ENCODE measurements around the gene NXN. TPM values are rescaled to one million over a fixed set of nuclear protein-coding genes. Genes with fewer than 3 reads are reported as not detected.

Gene NXN
- polyA plus RNA-seq, 1 of the 3 experiments (the other 2 are of a cell fraction), result 23.9 TPM

DNA sequence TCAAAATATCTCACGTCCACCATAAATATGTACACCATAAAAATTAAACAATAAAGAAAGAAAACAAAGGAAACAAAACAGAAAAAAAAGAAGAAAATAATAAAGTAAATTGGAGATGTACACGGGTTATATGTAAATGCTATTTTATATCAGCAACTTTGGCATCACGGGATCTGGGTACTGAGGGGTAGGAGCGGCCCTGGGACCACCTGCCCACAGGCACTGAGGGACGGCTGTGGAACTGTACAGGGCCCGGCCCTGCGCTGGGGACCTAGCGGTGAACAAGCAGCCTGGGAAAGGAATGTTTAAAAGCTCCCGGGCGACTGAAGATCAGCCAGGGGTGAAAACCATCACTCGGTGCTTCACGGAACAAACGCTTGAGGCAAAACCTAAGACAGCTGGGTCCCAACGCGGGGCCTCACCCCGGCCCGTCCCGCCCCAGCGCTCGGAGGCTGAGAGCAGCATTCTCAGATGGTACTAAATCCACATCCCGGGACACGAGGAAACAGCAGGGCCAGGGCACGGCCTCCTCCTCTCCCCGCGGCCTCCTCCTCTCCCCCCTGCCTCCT lies 31.2 kb downstream of the NXN start:
- POLR2A ChIA-PET, result no interaction called here
- H3K4me3 ChIP-seq (ENCODE audit: low read depth in 2 of 2, low read length in 1 of 2), result no peak overlapping the region
- H3K27me3 ChIP-seq (ENCODE audit: insufficient read depth), result peaks cover 29% of the 10 kb centered on the region
- no peak overlapping the region for H3K9ac ChIP-seq
- no peak overlapping the region for H3K27ac ChIP-seq (ENCODE audit: low read depth in 2 of 2, low read length in 1 of 2)
- no peak for DNase-seq
- H2AFZ ChIP-seq (ENCODE audit: low read depth), result no peak overlapping the region
- no peaks in the 10 kb centered on the region for H3K9me2 ChIP-seq
- no peak overlapping the region for H3K4me2 ChIP-seq
- 0 out of 2 replicates have a peak, but pooled peaks cover 5% of the 10 kb centered on the region for H3K79me2 ChIP-seq (ENCODE audit: insufficient read depth)
- H3K4me1 ChIP-seq (ENCODE audit: control insufficient read depth in 1 of 2, insufficient read depth in 2 of 2, low read depth in 1 of 2, low read length in 1 of 2), result peaks cover 3 to 17% of the 10 kb centered on the region in 2 experiments; a peak in 2 of 4 replicates
- CTCF ChIA-PET, result no interaction called here
- WGBS (ENCODE audit: low lambda C conversion rate), result 62% methylated on average over 24 of the region's 25 CpGs
- H3F3A ChIP-seq (replicated peaks; ENCODE audit: insufficient read depth), result peaks cover 10% of the 10 kb centered on the region
- H4K20me1 ChIP-seq (ENCODE audit: insufficient read depth), result peaks cover 5% of the 10 kb centered on the region; the same call in 1 of the 2 replicates
- no peaks in the 10 kb centered on the region for H3K9me3 ChIP-seq
- no peak for TF ChIP-seq EP300 (IDR thresholded peaks at IDR 0.05; ENCODE audit: borderline replicate concordance in 1 of 2, low read depth in 1 of 2, low read length in 1 of 2)
- TF ChIP-seq, protein P1, sequence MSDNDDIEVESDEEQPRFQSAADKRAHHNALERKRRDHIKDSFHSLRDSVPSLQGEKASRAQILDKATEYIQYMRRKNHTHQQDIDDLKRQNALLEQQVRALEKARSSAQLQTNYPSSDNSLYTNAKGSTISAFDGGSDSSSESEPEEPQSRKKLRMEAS (IDR thresholded peaks at IDR 0.05; ENCODE audit: low read depth), result no peak
- TF ChIP-seq ELF1 (IDR thresholded peaks at IDR 0.05), result no peak
- no peak for TF ChIP-seq YY1 (IDR thresholded peaks at IDR 0.05; ENCODE audit: low read depth)
- TF ChIP-seq, protein P2, sequence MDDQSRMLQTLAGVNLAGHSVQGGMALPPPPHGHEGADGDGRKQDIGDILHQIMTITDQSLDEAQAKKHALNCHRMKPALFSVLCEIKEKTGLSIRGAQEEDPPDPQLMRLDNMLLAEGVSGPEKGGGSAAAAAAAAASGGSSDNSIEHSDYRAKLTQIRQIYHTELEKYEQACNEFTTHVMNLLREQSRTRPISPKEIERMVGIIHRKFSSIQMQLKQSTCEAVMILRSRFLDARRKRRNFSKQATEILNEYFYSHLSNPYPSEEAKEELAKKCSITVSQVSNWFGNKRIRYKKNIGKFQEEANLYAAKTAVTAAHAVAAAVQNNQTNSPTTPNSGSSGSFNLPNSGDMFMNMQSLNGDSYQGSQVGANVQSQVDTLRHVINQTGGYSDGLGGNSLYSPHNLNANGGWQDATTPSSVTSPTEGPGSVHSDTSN (IDR thresholded peaks at IDR 0.05), result no peak
- no peak for TF ChIP-seq RAD21 (IDR thresholded peaks at IDR 0.05; ENCODE audit: low read length)
- no peak for TF ChIP-seq NFIC (IDR thresholded peaks at IDR 0.05; ENCODE audit: borderline replicate concordance)
- TF ChIP-seq TAF1 (IDR thresholded peaks at IDR 0.05; ENCODE audit: borderline replicate concordance, low read depth, low read length), result no peak
- no peak for TF ChIP-seq RFX5 (IDR thresholded peaks at IDR 0.05; ENCODE audit: low read length)
- TF ChIP-seq, protein P3, sequence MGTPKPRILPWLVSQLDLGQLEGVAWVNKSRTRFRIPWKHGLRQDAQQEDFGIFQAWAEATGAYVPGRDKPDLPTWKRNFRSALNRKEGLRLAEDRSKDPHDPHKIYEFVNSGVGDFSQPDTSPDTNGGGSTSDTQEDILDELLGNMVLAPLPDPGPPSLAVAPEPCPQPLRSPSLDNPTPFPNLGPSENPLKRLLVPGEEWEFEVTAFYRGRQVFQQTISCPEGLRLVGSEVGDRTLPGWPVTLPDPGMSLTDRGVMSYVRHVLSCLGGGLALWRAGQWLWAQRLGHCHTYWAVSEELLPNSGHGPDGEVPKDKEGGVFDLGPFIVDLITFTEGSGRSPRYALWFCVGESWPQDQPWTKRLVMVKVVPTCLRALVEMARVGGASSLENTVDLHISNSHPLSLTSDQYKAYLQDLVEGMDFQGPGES (IDR thresholded peaks at IDR 0.05; ENCODE audit: low read depth, low read length), result no peak
- TF ChIP-seq GABPA (IDR thresholded peaks at IDR 0.05; ENCODE audit: low read depth), result no peak
- no peaks in the 10 kb centered on the region for H3K36me3 ChIP-seq (replicated peaks in 1 of 2; ENCODE audit: control insufficient read depth in 1 of 2, insufficient read depth in 2 of 2, low read length in 1 of 2)

DNA sequence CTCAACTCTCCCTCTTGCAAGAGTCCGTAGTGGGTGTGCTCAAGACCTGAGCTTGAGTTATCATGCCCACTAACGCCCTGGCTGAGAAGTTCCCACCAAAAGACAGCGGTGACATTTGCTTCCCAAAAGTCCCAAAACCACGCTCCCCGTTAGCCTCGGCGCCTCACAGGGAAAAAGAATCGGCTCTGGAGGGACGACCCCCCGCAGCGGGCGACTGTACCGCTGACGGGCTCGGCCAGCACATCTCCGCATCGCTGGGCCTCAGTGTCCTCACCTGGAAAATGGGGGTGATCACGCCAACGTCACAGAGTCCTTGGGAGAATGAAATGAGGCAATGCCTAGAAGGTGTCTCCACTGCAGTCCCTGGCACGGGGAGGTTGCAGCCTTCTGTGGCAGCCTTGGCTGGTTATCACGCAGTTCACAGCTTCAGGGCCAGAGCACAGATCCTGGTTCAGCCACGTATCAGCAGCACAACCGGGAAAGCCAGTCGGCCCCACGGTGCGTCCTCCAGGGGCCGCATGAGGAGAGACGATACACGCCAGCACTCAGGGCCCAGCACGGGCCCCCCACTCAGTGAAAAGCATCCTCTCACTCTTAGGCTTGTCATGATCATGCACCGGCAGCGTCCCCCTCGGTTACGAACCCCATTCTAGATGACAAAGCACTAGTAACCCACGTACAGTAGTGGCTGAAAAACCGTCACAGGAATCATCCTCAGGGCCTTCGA lies 32.9 kb downstream of the NXN start:
- Histone ChIP-seq H4K20me1 (ENCODE audit: insufficient read depth) (0 out of 2 replicates have a peak, but pooled peaks cover 5% of the 10 kb centered on the region), H3K27ac (ENCODE audit: low read depth in 2 of 2, low read length in 1 of 2) (no peak overlapping the region), H3K9ac (no peak overlapping the region), H3K4me2 (no peak overlapping the region), H3K36me3 (replicated peaks in 1 of 2; ENCODE audit: control insufficient read depth in 1 of 2, insufficient read depth in 2 of 2, low read length in 1 of 2) (no peaks in the 10 kb centered on the region), H3K27me3 (ENCODE audit: insufficient read depth) (peaks cover 33% of the 10 kb centered on the region), H3K9me3 (no peaks in the 10 kb centered on the region), H3K79me2 (ENCODE audit: insufficient read depth) (0 out of 2 replicates have a peak, but pooled peaks cover 5% of the 10 kb centered on the region), H3K4me1 (ENCODE audit: control insufficient read depth in 1 of 2, insufficient read depth in 2 of 2, low read depth in 1 of 2, low read length in 1 of 2) (peaks cover 3 to 17% of the 10 kb centered on the region in 2 experiments; a peak in 2 of 4 replicates), H2AFZ (ENCODE audit: low read depth) (no peak overlapping the region), H3K4me3 (ENCODE audit: low read depth in 2 of 2, low read length in 1 of 2) (no peak overlapping the region), H3K9me2 (no peaks in the 10 kb centered on the region), H3F3A (replicated peaks; ENCODE audit: insufficient read depth) (peaks cover 10% of the 10 kb centered on the region)
- CTCF ChIA-PET, result interaction anchor here (1.3 to 2.1 kb wide), 2 partner anchors 50 to 152 kb away, joined by 3 to 5 read pairs; partner anchors contain the start of gene TIMM22
- 90% methylated on average over 36 of the region's 37 CpGs for WGBS (ENCODE audit: low lambda C conversion rate)
- TF ChIP-seq GATA2 (CRISPR knock-in tag; IDR thresholded peaks at IDR 0.05) (no peak), FOSL2 (IDR thresholded peaks at IDR 0.05; ENCODE audit: borderline replicate concordance, low read depth) (no peak), TEAD4 (IDR thresholded peaks at IDR 0.05; ENCODE audit: borderline replicate concordance, insufficient read depth) (no peak), ELF1 (IDR thresholded peaks at IDR 0.05) (no peak), TCF12 (IDR thresholded peaks at IDR 0.05) (no peak), POLR2AphosphoS5 (IDR thresholded peaks at IDR 0.05; ENCODE audit: low read depth, low read length) (no peak), CHD2 (IDR thresholded peaks at IDR 0.05; ENCODE audit: low read length, partially characterized antibody) (no peak), SIN3A (IDR thresholded peaks at IDR 0.05; ENCODE audit: borderline replicate concordance, low read depth, low read length) (no peak), GABPA (IDR thresholded peaks at IDR 0.05; ENCODE audit: low read depth) (no peak), RCOR1 (IDR thresholded peaks at IDR 0.05; ENCODE audit: low read length) (no peak)
- TF ChIP-seq, protein P1 (IDR thresholded peaks at IDR 0.05; ENCODE audit: low read depth), result no peak
- TF ChIP-seq, protein P4, sequence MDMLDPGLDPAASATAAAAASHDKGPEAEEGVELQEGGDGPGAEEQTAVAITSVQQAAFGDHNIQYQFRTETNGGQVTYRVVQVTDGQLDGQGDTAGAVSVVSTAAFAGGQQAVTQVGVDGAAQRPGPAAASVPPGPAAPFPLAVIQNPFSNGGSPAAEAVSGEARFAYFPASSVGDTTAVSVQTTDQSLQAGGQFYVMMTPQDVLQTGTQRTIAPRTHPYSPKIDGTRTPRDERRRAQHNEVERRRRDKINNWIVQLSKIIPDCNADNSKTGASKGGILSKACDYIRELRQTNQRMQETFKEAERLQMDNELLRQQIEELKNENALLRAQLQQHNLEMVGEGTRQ (IDR thresholded peaks at IDR 0.05; ENCODE audit: borderline replicate concordance, low read depth, low read length), result no peak
- POLR2A ChIA-PET, result no interaction called here
- no peak for DNase-seq
